Measurements from ENCODE around the gene CCDC40. TPM values are rescaled to one million over a fixed set of nuclear protein-coding genes. Genes with fewer than 3 reads are reported as not detected.

Gene CCDC40
- polyA plus RNA-seq, 1 donor = 5.7 TPM

DNA sequence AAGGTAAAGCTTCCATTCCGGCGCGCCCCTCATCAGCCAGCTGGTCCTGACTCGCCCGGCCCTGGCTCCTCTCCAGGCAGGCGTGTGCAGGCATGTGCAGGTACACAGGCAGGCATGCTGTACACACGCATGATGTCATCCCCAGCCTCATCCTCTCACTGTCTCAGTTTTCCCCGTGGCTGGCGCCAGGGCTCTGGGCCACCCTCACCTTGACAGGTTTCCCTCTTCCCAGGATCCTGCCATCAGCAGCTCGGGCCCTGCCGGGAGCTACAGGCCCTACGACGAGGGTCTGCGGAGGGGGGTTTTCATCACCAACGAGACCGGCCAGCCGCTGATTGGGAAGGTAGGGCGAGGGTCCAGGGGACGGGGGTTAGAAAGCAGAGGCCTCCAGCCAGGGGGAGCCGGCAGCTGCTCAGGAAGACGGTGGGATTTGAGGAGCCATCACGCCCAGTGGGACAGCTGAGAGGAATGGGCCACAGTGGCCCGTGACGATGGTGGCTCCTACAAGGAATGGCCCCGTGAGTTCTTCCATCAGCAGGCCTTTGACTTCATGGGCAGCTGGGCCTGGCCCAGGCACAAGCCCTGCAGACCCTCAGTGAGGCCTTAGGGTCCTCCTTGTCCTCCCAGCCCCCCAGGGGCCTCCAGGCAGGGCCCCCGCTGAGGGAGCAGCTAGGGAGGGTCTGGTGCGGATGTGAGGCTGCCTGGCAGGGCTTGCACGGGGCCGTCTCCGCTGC lies 73.4 kb downstream of the CCDC40 start:
- Histone ChIP-seq H3K36me3 (ENCODE audit: control insufficient read depth, insufficient read depth, low read length) (no peaks in the 10 kb centered on the region), H3K4me3 (ENCODE audit: low read length) (no peak overlapping the region), H3K4me1 (ENCODE audit: control insufficient read depth, insufficient read depth, low read length) (peaks cover 2% of the 10 kb centered on the region), H3K27me3 (ENCODE audit: control insufficient read depth, insufficient read depth, low read length) (no peaks in the 10 kb centered on the region), H3K9me3 (ENCODE audit: control insufficient read depth, low read depth, low read length) (no peaks in the 10 kb centered on the region), H3K27ac (ENCODE audit: low read length) (no peak overlapping the region)
- WGBS (ENCODE audit: insufficient coverage, low lambda C conversion rate) = no CpG with 5 or more reads among the region's 30 CpGs
- DNase-seq = no peak

DNA sequence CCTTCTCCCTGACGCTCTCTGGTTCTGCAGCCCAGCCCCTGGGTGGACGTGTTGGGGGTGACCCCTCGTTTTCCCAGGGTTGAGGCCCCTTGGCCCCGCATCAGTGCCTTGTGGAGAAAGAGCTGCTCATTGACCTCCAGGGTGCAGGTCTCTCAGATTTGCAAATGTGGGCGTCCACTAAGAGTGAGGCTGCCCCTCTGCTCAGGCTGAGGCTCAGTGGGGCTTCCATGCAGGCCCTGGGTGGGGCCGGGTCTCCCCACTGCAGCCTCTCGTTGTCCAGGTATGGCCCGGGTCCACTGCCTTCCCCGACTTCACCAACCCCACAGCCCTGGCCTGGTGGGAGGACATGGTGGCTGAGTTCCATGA lies 74.0 kb downstream of the CCDC40 start:
- DNase-seq = no peak
- Histone ChIP-seq H3K9me3 (ENCODE audit: control insufficient read depth, low read depth, low read length) (no peaks in the 10 kb centered on the region), H3K27ac (ENCODE audit: low read length) (no peak overlapping the region), H3K27me3 (ENCODE audit: control insufficient read depth, insufficient read depth, low read length) (no peaks in the 10 kb centered on the region), H3K4me3 (ENCODE audit: low read length) (no peak overlapping the region), H3K36me3 (ENCODE audit: control insufficient read depth, insufficient read depth, low read length) (no peaks in the 10 kb centered on the region), H3K4me1 (ENCODE audit: control insufficient read depth, insufficient read depth, low read length) (peaks cover 2% of the 10 kb centered on the region)
- no CpG with 5 or more reads among the region's 9 CpGs for WGBS (ENCODE audit: insufficient coverage, low lambda C conversion rate)

DNA sequence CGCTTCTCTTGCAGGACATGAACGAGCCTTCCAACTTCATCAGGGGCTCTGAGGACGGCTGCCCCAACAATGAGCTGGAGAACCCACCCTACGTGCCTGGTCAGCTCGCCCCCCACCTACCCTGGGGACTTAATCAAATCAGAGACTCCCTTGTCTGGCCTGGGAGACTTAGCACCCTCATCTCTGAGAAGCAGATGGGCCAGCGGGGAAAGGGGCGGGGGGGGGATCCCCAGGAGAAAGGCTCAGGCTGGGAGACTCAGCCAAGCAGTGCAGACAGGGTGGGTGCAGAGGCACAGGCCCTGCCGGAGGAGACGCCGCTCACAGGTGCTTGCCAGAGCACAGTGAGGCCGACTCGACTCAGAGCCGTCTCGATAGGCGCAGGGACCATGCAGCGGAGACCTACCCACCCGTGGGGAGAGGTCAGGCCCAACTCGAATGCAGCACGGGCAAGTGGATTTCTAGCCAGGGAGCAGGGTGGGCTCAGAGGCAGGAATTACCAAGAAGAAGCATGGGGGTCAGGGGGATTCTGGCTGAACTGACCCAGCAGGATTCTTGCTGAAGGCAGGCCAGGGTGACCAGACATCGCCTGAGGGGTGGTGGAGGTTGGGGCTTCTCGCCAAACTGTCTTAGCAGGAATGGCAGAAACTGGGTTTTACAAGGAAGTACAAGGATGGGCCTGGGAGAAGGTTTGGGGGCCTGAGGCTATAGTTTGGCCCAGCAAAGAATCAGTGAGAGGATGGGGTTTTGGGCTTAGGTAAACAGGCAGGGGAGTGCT lies 74.7 kb downstream of the CCDC40 start:
- whole genome bisulfite sequencing (ENCODE audit: insufficient coverage, low lambda C conversion rate) = no CpG with 5 or more reads among the region's 21 CpGs
- no peak for DNase-seq
- H3K36me3 ChIP-seq (ENCODE audit: control insufficient read depth, insufficient read depth, low read length) = no peaks in the 10 kb centered on the region

DNA sequence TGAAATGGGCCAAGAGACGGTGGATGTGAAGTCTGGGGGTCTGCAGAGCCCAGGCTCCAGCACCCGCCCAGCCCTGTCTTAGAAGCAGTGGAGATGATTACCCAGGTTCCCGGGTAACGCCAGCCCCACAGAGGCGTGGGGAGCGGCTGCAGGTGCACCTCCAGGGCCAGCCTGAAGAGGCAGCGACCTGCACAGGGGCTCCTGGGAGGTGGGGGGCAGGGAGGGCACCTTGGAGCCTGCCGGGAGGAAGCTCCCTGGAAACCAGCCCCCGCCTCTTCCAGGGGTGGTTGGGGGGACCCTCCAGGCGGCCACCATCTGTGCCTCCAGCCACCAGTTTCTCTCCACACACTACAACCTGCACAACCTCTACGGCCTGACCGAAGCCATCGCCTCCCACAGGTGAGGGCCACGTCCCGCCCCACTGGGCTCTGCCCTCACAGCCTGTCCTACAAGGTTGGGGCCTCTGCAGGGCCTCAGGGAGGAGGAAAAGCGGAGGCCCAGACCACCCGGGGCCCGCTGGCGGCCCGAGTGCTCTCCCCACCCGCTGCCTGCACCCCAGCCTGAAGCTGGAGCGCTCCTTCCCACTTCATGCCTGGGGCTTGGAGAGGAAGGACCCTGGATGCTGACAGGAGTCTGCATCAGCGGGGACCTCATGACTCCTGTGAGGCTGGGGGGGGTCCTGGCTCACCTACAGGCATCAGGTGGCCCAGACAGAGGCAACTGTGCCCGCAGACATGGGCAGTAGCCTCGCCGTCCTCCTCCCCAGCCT lies 75.4 kb downstream of the CCDC40 start:
- Histone ChIP-seq H3K9me3 (ENCODE audit: control insufficient read depth, low read depth, low read length) (no peaks in the 10 kb centered on the region), H3K27me3 (ENCODE audit: control insufficient read depth, insufficient read depth, low read length) (no peaks in the 10 kb centered on the region), H3K36me3 (ENCODE audit: control insufficient read depth, insufficient read depth, low read length) (no peaks in the 10 kb centered on the region), H3K4me1 (ENCODE audit: control insufficient read depth, insufficient read depth, low read length) (no peaks in the 10 kb centered on the region), H3K4me3 (ENCODE audit: low read length) (no peak overlapping the region), H3K27ac (ENCODE audit: low read length) (no peak overlapping the region)
- no peak for DNase-seq
- WGBS (ENCODE audit: insufficient coverage, low lambda C conversion rate) = no CpG with 5 or more reads among the region's 26 CpGs

More for the DNA sequence above, 74.7 kb downstream of the CCDC40 start:
- Histone ChIP-seq H3K27me3 (ENCODE audit: control insufficient read depth, insufficient read depth, low read length) (no peaks in the 10 kb centered on the region), H3K9me3 (ENCODE audit: control insufficient read depth, low read depth, low read length) (no peaks in the 10 kb centered on the region), H3K4me3 (ENCODE audit: low read length) (no peak overlapping the region), H3K4me1 (ENCODE audit: control insufficient read depth, insufficient read depth, low read length) (peaks cover 2% of the 10 kb centered on the region), H3K27ac (ENCODE audit: low read length) (no peak overlapping the region)

DNA sequence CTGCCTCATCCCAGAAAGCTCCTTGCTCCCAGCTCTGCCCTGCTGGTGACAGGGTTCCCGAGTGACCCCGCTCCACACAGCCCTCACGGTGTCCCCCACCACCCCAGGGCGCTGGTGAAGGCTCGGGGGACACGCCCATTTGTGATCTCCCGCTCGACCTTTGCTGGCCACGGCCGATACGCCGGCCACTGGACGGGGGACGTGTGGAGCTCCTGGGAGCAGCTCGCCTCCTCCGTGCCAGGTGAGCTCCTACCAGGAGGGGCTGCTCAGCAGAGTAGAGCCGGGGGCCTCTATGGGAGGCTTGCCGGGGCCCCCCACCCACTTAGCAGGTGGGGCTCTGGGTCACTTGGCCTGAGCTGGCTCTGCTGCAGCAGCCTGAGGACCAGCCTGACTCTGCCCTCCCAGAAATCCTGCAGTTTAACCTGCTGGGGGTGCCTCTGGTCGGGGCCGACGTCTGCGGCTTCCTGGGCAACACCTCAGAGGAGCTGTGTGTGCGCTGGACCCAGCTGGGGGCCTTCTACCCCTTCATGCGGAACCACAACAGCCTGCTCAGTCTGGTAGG lies 76.1 kb downstream of the CCDC40 start:
- WGBS (ENCODE audit: insufficient coverage, low lambda C conversion rate) = no CpG with 5 or more reads among the region's 24 CpGs
- no peak for DNase-seq
- H3K27me3 ChIP-seq (ENCODE audit: control insufficient read depth, insufficient read depth, low read length) = no peaks in the 10 kb centered on the region
- H3K4me1 ChIP-seq (ENCODE audit: control insufficient read depth, insufficient read depth, low read length) = no peaks in the 10 kb centered on the region
- H3K27ac ChIP-seq (ENCODE audit: low read length) = no peak overlapping the region
- H3K9me3 ChIP-seq (ENCODE audit: control insufficient read depth, low read depth, low read length) = no peaks in the 10 kb centered on the region
- H3K4me3 ChIP-seq (ENCODE audit: low read length) = no peak overlapping the region
- H3K36me3 ChIP-seq (ENCODE audit: control insufficient read depth, insufficient read depth, low read length) = no peaks in the 10 kb centered on the region

DNA sequence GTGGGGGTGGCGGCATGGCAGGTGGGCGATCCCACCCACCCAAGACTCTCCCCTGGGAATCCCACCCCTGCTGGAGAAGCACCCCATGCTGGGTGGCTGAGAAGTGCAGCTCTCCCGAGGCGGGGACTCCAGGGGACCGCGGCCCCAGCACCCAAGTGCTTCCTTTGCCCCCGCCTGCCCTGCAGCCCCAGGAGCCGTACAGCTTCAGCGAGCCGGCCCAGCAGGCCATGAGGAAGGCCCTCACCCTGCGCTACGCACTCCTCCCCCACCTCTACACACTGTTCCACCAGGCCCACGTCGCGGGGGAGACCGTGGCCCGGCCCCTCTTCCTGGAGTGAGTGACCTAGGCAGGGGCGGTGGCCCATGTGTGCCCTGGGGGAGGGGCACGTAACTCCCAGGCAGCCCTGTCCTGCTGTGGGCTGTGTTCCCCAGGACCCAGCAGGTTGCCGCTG lies 76.6 kb downstream of the CCDC40 start:
- no peak overlapping the region for H3K4me3 ChIP-seq (ENCODE audit: low read length)
- no CpG with 5 or more reads among the region's 20 CpGs for whole genome bisulfite sequencing (ENCODE audit: insufficient coverage, low lambda C conversion rate)
- DNase-seq = no peak
- no peaks in the 10 kb centered on the region for H3K9me3 ChIP-seq (ENCODE audit: control insufficient read depth, low read depth, low read length)
- H3K36me3 ChIP-seq (ENCODE audit: control insufficient read depth, insufficient read depth, low read length) = peaks cover under 1% of the 10 kb centered on the region
- no peaks in the 10 kb centered on the region for H3K27me3 ChIP-seq (ENCODE audit: control insufficient read depth, insufficient read depth, low read length)
- H3K4me1 ChIP-seq (ENCODE audit: control insufficient read depth, insufficient read depth, low read length) = no peaks in the 10 kb centered on the region
- no peak overlapping the region for H3K27ac ChIP-seq (ENCODE audit: low read length)

DNA sequence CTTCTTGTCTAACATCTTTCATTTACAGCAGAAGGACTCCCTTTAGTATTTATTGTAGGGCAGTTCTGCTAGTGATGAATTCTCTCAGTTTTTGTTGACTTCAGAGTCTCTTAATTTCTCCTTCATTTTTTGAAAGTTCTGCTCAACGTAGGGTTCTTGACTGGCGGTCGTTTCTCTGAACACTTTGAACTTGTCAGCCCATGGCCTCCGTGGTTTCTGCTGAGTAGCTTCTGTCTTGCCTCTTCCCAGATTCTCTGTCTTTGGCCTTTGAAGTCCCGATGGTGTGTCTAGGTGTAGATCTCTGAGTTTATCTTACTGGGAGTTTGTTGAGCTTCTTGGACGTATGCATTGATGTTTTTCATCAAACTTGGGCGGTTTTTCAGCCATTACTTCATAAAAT lies 78.3 kb downstream of the CCDC40 start:
- Histone ChIP-seq H3K4me1 (ENCODE audit: control insufficient read depth, insufficient read depth, low read length) (no peaks in the 10 kb centered on the region), H3K36me3 (ENCODE audit: control insufficient read depth, insufficient read depth, low read length) (peaks cover 2% of the 10 kb centered on the region), H3K27me3 (ENCODE audit: control insufficient read depth, insufficient read depth, low read length) (no peaks in the 10 kb centered on the region), H3K4me3 (ENCODE audit: low read length) (no peak overlapping the region), H3K27ac (ENCODE audit: low read length) (no peak overlapping the region), H3K9me3 (ENCODE audit: control insufficient read depth, low read depth, low read length) (no peaks in the 10 kb centered on the region)
- no peak for DNase-seq
- 76% methylated on average over 2 of the region's 7 CpGs for WGBS (ENCODE audit: insufficient coverage, low lambda C conversion rate)

DNA sequence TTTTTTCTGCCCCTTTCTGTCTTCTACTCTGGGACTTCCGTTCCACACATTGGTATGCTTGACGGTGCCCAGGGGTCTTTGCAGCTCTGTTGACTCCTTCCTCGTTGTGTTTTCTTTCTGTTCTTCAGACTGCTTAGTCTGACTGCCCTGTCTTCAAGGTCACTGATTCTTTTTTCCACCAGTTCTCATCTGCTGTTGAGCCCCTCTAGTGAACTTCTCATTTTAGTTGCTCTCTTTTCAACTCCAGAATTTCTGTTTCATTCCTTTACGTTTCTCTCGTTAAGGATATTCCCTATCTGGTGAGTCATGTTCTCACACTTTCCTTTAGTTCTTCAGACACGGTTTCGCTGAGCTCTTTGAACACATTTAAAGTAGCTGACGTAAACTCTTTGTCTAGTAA lies 78.7 kb downstream of the CCDC40 start:
- H3K36me3 ChIP-seq (ENCODE audit: control insufficient read depth, insufficient read depth, low read length) = peaks cover 2% of the 10 kb centered on the region
- H3K4me1 ChIP-seq (ENCODE audit: control insufficient read depth, insufficient read depth, low read length) = no peaks in the 10 kb centered on the region
- WGBS (ENCODE audit: insufficient coverage, low lambda C conversion rate) = 90% methylated on average over 4 of the region's 8 CpGs

DNA sequence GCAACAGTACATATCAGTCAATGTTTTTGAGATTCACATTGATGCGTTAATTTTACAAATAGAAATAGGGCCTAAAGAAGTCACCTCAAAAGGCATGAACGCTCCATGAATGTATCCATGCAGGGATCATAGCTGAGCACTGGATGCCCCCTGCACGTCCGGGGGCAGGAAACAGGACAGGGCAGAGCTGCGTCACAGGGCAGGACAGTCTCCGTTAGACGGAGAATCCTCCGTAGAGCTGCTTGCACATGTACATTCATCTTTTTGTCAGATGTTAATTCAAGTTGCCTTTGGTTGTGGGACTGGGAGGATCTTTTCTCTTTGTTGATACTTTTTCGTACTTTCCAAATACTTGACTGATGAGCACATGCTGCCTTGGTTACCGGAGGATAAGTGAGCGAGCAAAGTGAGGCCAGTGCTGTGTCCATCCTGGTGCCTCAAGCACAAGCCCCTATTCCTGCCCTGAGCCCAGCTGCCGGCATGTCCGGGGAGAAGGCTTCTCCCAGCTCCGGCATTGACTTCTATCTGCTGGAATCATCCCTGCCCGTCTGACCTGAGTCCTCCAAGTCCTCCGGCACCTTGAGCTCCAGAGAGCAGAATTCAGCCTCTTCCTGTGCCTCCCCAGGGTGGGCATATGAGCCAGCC lies 80.0 kb downstream of the CCDC40 start:
- no peak overlapping the region for H3K27ac ChIP-seq (ENCODE audit: low read length)
- no CpG with 5 or more reads among the region's 16 CpGs for WGBS (ENCODE audit: insufficient coverage, low lambda C conversion rate)
- H3K9me3 ChIP-seq (ENCODE audit: control insufficient read depth, low read depth, low read length) = no peaks in the 10 kb centered on the region
- H3K4me3 ChIP-seq (ENCODE audit: low read length) = no peak overlapping the region
- no peak for DNase-seq
- no peaks in the 10 kb centered on the region for H3K27me3 ChIP-seq (ENCODE audit: control insufficient read depth, insufficient read depth, low read length)
- H3K4me1 ChIP-seq (ENCODE audit: control insufficient read depth, insufficient read depth, low read length) = no peaks in the 10 kb centered on the region
- peaks cover 2% of the 10 kb centered on the region for H3K36me3 ChIP-seq (ENCODE audit: control insufficient read depth, insufficient read depth, low read length)

More for the DNA sequence above, 78.7 kb downstream of the CCDC40 start:
- H3K27ac ChIP-seq (ENCODE audit: low read length) = no peak overlapping the region
- H3K9me3 ChIP-seq (ENCODE audit: control insufficient read depth, low read depth, low read length) = no peaks in the 10 kb centered on the region
- no peak overlapping the region for H3K4me3 ChIP-seq (ENCODE audit: low read length)
- DNase-seq = no peak
- no peaks in the 10 kb centered on the region for H3K27me3 ChIP-seq (ENCODE audit: control insufficient read depth, insufficient read depth, low read length)

DNA sequence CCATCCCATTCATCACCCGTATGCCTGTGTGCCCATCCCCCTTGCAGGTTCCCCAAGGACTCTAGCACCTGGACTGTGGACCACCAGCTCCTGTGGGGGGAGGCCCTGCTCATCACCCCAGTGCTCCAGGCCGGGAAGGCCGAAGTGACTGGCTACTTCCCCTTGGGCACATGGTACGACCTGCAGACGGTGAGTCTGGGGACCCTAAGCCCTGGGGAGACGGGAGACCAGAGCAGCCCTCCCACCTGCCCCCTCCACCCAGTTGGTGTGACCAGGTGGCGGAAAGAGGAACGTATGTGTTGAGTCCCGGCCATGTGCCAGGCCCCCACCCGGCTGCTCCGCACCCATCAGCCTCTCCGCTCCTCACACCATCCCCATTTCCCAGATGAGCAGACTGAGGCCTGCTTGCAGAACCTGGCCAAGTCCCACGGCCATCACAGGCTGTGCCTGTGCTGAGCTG lies 80.5 kb downstream of the CCDC40 start:
- H3K4me3 ChIP-seq (ENCODE audit: low read length) = no peak overlapping the region
- no peak for DNase-seq
- H3K27me3 ChIP-seq (ENCODE audit: control insufficient read depth, insufficient read depth, low read length) = no peaks in the 10 kb centered on the region
- H3K36me3 ChIP-seq (ENCODE audit: control insufficient read depth, insufficient read depth, low read length) = peaks cover 2% of the 10 kb centered on the region
- no peaks in the 10 kb centered on the region for H3K4me1 ChIP-seq (ENCODE audit: control insufficient read depth, insufficient read depth, low read length)
- H3K9me3 ChIP-seq (ENCODE audit: control insufficient read depth, low read depth, low read length) = no peaks in the 10 kb centered on the region
- WGBS (ENCODE audit: insufficient coverage, low lambda C conversion rate) = no CpG with 5 or more reads among the region's 13 CpGs
- H3K27ac ChIP-seq (ENCODE audit: low read length) = no peak overlapping the region

Data from large intestine (tissue), 3 donors.